Right atrium auricular region (tissue), 2 donors: Measurements from ENCODE around the gene RTN4. TPM values are rescaled to one million over a fixed set of nuclear protein-coding genes. Genes with fewer than 3 reads are reported as not detected.
"Not testable (repeated sequence)": the region's sequence is repeated elsewhere in the genome, so short reads cannot be mapped to it uniquely, and the experiment has no call there.

Experiments used
- DNase-seq: peaks from one replicate; pipeline ENCODE4 v3.0.0-alpha.2; 2019; ENCODE audit warnings: low spot score
- H3K27ac ChIP-seq, 2 donors: fragments of 200-600 bp; sonication (generic); 1 replicate in 1 of 2; 2 replicates in 1 of 2; pipeline ENCODE4 v1.5.1; 2016 to 2019
- H3K27me3 ChIP-seq, 2 donors: fragments of 200-600 bp; sonication (generic); one replicate each; pipeline versions ENCODE4 v1.5.1 to v1.6.0; 2017 to 2019
- H3K36me3 ChIP-seq: fragments of 200-600 bp; sonication (generic); one replicate; pipeline ENCODE4 v1.5.1; 2016
- H3K4me1 ChIP-seq, 2 donors: fragments of 200-600 bp; sonication (generic); one replicate each; pipeline versions ENCODE4 v1.5.1 to v1.6.0; 2017 to 2019
- H3K4me3 ChIP-seq, 2 donors: fragments of 200-600 bp; sonication (generic); 1 replicate in 1 of 2; 2 replicates in 1 of 2; pipeline ENCODE4 v1.5.1; 2017 to 2019; ENCODE audit warnings: mild to moderate bottlenecking in 1 of 2, moderate library complexity in 1 of 2
- H3K9me3 ChIP-seq, 2 donors: fragments of 200-600 bp; sonication (generic); one replicate each; pipeline ENCODE4 v1.5.1; 2019
- total RNA-seq, 2 donors: library from RNA; depleted of rRNA; stranded (reverse); fragments of >200 nt; gene quantifications; one replicate each; pipeline ENCODE4 v1.1.0, GENCODE V29; 2016
- TF ChIP-seq, protein P1 (sequence below), 2 donors: fragments of 200-600 bp; sonication (generic); IDR thresholded peaks; one replicate each; pipeline ENCODE4 v1.5.1; 2019; ENCODE audit warnings: antibody characterized with exemption in 2 of 2

Gene RTN4
- total RNA-seq, 2 donors from 2014 or later, result 152 to 203 TPM

DNA sequence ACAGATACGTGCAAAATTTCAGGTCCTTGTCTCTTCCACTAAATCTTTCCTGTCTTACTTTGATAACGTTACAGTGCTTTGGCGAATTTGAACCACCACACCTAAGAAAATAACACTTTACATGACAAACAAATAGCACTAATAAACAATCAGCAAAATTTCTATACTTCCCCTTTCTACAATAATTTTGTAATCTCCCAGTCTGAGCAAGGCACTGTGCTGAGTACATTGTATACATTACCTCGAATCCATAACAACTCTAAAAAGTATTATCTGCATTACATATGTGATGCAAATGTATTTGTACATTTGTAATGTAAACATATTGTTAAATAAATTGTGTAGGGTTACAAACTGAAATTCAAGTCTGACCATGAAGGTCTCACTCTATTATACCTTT lies 49.9 kb downstream of the RTN4 start:
- Histone ChIP-seq H3K27ac (no peak overlapping the region), H3K9me3 (no peaks in the 10 kb centered on the region), H3K27me3 (no peaks in the 10 kb centered on the region), H3K4me1 (peaks cover 0 to 45% of the 10 kb centered on the region in 2 donors), H3K4me3 (no peak overlapping the region), H3K36me3 (no peaks in the 10 kb centered on the region)
- DNase-seq, result no peak
- TF ChIP-seq, protein P1, sequence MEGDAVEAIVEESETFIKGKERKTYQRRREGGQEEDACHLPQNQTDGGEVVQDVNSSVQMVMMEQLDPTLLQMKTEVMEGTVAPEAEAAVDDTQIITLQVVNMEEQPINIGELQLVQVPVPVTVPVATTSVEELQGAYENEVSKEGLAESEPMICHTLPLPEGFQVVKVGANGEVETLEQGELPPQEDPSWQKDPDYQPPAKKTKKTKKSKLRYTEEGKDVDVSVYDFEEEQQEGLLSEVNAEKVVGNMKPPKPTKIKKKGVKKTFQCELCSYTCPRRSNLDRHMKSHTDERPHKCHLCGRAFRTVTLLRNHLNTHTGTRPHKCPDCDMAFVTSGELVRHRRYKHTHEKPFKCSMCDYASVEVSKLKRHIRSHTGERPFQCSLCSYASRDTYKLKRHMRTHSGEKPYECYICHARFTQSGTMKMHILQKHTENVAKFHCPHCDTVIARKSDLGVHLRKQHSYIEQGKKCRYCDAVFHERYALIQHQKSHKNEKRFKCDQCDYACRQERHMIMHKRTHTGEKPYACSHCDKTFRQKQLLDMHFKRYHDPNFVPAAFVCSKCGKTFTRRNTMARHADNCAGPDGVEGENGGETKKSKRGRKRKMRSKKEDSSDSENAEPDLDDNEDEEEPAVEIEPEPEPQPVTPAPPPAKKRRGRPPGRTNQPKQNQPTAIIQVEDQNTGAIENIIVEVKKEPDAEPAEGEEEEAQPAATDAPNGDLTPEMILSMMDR (IDR thresholded peaks at IDR 0.05), result no peak

DNA sequence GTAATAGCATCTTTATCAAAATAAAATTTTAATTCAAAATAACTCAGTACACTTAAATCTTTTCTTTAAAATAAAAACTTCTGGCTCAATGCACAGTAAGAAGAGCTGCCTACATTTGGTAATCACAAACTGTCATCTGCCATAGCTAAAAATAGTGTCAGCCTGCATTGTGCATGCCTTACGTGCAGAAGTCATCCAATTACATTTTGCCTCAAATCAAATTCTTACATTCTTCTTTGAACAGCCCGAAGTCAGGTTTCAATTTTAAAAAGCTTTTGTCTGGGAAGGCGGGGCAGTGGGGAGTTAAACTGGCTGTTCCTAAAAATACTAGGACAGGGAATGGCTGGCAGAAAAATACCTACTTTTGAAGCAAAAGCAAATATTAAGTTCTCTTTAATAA lies 51.1 kb downstream of the RTN4 start:
- Histone ChIP-seq H3K27ac (no peak overlapping the region), H3K4me1 (peaks cover 0 to 46% of the 10 kb centered on the region in 2 donors), H3K36me3 (no peaks in the 10 kb centered on the region)

DNA sequence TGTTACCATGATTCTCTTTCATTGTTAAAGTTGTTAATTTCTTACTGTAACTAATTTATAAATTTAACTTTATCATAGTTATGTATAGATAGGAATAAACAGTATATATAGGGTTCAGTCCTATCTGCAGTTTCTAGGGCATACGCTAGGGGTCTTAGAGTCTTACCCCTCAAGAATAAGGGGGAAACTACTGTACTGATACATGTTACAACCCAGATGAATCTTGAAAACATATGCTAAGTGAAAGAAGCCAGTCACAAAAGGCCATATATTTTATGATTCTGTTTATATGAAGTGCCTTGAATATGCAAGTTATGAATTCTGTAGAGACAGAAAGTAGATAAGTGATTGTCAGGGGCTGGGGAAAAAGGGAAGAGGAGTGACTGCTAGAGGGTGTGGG lies 52.4 kb downstream of the RTN4 start:
- TF ChIP-seq, protein P1 (IDR thresholded peaks at IDR 0.05), result no peak
- Histone ChIP-seq H3K9me3 (no peaks in the 10 kb centered on the region), H3K27me3 (no peaks in the 10 kb centered on the region), H3K4me3 (no peak overlapping the region), H3K27ac (no peak overlapping the region), H3K36me3 (no peaks in the 10 kb centered on the region), H3K4me1 (peaks cover 0 to 41% of the 10 kb centered on the region in 2 donors)
- no peak for DNase-seq

More for the DNA sequence above, 51.1 kb downstream of the RTN4 start:
- no peaks in the 10 kb centered on the region for H3K27me3 ChIP-seq
- TF ChIP-seq, protein P1 (IDR thresholded peaks at IDR 0.05), result no peak
- no peaks in the 10 kb centered on the region for H3K9me3 ChIP-seq
- H3K4me3 ChIP-seq, result no peak overlapping the region
- DNase-seq, result no peak

DNA sequence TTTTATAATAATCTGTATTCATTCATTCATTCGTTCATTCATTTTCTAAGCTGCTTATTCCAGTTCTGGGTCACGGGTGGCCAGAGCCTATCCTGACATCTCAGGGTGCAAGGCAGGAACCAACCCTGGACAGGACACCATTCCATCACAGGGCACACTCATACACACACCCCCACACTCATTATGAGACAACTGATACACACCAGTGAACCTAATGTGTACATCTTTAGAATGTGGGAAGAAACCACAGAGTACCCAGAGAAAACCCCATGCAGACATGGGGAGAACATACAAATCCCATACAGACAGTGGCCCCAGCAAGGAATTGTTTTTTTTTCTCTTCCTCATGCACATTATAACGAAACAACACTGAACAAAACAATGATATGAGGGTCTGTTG lies 54.7 kb downstream of the RTN4 start:
- Histone ChIP-seq H3K27ac (no peak overlapping the region), H3K4me1 (peaks cover 0 to 33% of the 10 kb centered on the region in 2 donors)

DNA sequence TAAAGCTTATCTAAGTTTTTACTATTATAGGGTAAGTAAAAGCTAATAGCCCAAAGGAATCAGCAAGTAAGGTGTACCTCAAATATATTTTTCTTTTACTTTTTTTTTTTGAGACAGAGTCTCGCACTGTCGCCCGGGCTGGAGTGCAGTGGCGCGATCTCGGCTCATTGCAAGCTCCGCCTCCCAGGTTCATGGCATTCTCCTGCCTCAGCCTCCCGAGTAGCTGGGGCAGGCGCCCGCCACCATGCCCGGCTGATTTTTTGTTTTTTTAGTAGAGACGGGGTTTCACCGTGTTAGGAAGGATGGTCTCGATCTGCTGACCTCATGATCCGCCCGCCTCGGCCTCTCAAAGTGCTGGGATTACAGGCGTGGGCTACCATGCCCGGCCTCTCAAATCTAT lies 59.6 kb downstream of the RTN4 start:
- H3K36me3 ChIP-seq, H3K27ac ChIP-seq, H3K4me3 ChIP-seq, H3K27me3 ChIP-seq, DNase-seq, H3K4me1 ChIP-seq, H3K9me3 ChIP-seq: not testable (repeated sequence)

More for the DNA sequence above, 54.7 kb downstream of the RTN4 start:
- no peaks in the 10 kb centered on the region for H3K9me3 ChIP-seq
- H3K36me3 ChIP-seq, result no peaks in the 10 kb centered on the region
- TF ChIP-seq, protein P1 (IDR thresholded peaks at IDR 0.05), result no peak
- H3K27me3 ChIP-seq, result no peaks in the 10 kb centered on the region
- H3K4me3 ChIP-seq, result no peak overlapping the region
- no peak for DNase-seq

DNA sequence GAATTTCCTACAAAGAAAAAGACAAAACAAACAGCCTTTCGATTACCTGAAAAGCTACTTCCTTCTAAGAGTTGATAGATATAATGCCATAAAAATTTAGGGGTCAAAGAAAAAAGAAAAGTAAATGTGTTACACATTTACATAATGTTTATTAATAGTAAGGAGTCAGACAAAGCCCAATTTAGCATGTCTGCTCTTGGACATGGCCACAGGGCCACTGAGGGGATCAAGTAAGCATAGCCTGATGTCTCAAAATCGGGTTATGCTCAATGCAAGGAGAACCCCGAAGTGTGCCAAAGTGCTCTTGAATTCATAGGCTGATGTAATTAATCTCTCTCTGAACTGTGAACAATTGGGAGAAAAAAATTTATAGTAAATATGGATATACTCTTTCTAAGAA lies 61.6 kb downstream of the RTN4 start:
- no peak overlapping the region for H3K27ac ChIP-seq

More for the DNA sequence above, 61.6 kb downstream of the RTN4 start:
- no peak for DNase-seq
- TF ChIP-seq, protein P1 (IDR thresholded peaks at IDR 0.05), result no peak
- Histone ChIP-seq H3K4me3 (no peak overlapping the region), H3K36me3 (peaks cover 14% of the 10 kb centered on the region), H3K9me3 (no peaks in the 10 kb centered on the region), H3K27me3 (no peaks in the 10 kb centered on the region), H3K4me1 (peaks cover 0 to 14% of the 10 kb centered on the region in 2 donors)
